HepG2 (cell line): Measurements from ENCODE around the gene PRKCSH. TPM values are rescaled to one million over a fixed set of nuclear protein-coding genes. Genes with fewer than 3 reads are reported as not detected.

ENCODE experiments used
- CREBL2 ChIP-seq: sonication (generic); formaldehyde crosslinking; IDR thresholded peaks from 2 replicates; pipeline ENCODE4 v1.8.1; 2023; ENCODE audit warnings: missing genetic modification reagents, mild to moderate bottlenecking, borderline replicate concordance
- DMAP1 ChIP-seq: IDR thresholded peaks from 2 replicates; pipeline ENCODE4 v1.6.1; 2016
- DPF2 ChIP-seq: sonication (generic); formaldehyde crosslinking; IDR thresholded peaks from 2 replicates; pipeline ENCODE4 v1.4.0; 2020; ENCODE audit warnings: mild to moderate bottlenecking, low read depth, missing genetic modification reagents, borderline replicate concordance
- E2F1 ChIP-seq: sonication (generic); formaldehyde crosslinking; IDR thresholded peaks from 2 replicates; pipeline ENCODE4 v1.5.0; 2020; ENCODE audit warnings: missing genetic modification reagents
- FOXA1 ChIP-seq, 2 experiments: fragments of 450-650 bp in 1 of 2; sonication (generic) in 1 of 2; formaldehyde crosslinking in 1 of 2; IDR thresholded peaks; 2 replicates each; pipeline versions ENCODE4 v1.4.0 to v1.6.1; 2016 to 2020; ENCODE audit warnings: missing genetic modification reagents in 1 of 2
- JARID2 ChIP-seq: sonication (generic); formaldehyde crosslinking; IDR thresholded peaks from 2 replicates; pipeline ENCODE4 v1.8.1; 2023; ENCODE audit warnings: missing genetic modification reagents, inconsistent platforms; ENCODE audit not compliant: insufficient replicate concordance
- KDM2A ChIP-seq: sonication (generic); formaldehyde crosslinking; IDR thresholded peaks from 2 replicates; pipeline ENCODE4 v1.4.0; 2020; ENCODE audit warnings: low read depth, missing genetic modification reagents, borderline replicate concordance
- NRL ChIP-seq: sonication (generic); formaldehyde crosslinking; IDR thresholded peaks from 2 replicates; pipeline ENCODE4 v1.5.0; 2020; ENCODE audit warnings: missing genetic modification reagents, mild to moderate bottlenecking, moderate library complexity, borderline replicate concordance
- SIN3B ChIP-seq: fragments of 150-350 bp; IDR thresholded peaks from 2 replicates; pipeline ENCODE4 v1.6.1; 2014; ENCODE audit warnings: low read length
- TAF15 ChIP-seq: fragments of 200-400 bp; formaldehyde crosslinking; IDR thresholded peaks from one replicate; pipeline ENCODE4 v1.6.1; 2018; ENCODE audit warnings: mild to moderate bottlenecking, low read depth, low read length; ENCODE audit not compliant: poor library complexity, severe bottlenecking
- TOPORS ChIP-seq: sonication (generic); formaldehyde crosslinking; IDR thresholded peaks from 2 replicates; pipeline ENCODE4 v1.8.0; 2023; ENCODE audit warnings: mild to moderate bottlenecking, missing genetic modification reagents
- ZBTB33 ChIP-seq: sonication (generic); formaldehyde crosslinking; IDR thresholded peaks from 2 replicates; pipeline ENCODE4 v1.4.0; 2020; ENCODE audit warnings: missing genetic modification reagents
- ZFP37 ChIP-seq: sonication (generic); formaldehyde crosslinking; IDR thresholded peaks from 2 replicates; pipeline ENCODE4 v1.4.0; 2020; ENCODE audit warnings: missing genetic modification reagents, borderline replicate concordance
- ZNF251 ChIP-seq: sonication (generic); formaldehyde crosslinking; IDR thresholded peaks from 2 replicates; pipeline ENCODE4 v1.9.0; 2021; ENCODE audit warnings: mild to moderate bottlenecking, missing genetic modification reagents
- ZNF280D ChIP-seq: sonication (generic); formaldehyde crosslinking; IDR thresholded peaks from 2 replicates; pipeline ENCODE4 v1.5.1; 2020; ENCODE audit warnings: mild to moderate bottlenecking, missing genetic modification reagents
- ZNF501 ChIP-seq: sonication (generic); formaldehyde crosslinking; IDR thresholded peaks from 2 replicates; pipeline ENCODE4 v1.5.1; 2020; ENCODE audit warnings: mild to moderate bottlenecking, moderate library complexity, missing genetic modification reagents
- ZNF510 ChIP-seq: sonication (generic); formaldehyde crosslinking; IDR thresholded peaks from 2 replicates; pipeline ENCODE4 v1.4.0; 2020; ENCODE audit warnings: low read depth, mild to moderate bottlenecking, missing genetic modification reagents
- ZNF639 ChIP-seq: conservative IDR thresholded peaks from 2 replicates; pipeline ENCODE4 v1.6.1; 2018; ENCODE audit warnings: missing genetic modification reagents
- ZSCAN22 ChIP-seq: sonication (generic); formaldehyde crosslinking; IDR thresholded peaks from 2 replicates; pipeline ENCODE4 v1.4.0; 2020; ENCODE audit warnings: mild to moderate bottlenecking, missing genetic modification reagents
- polyA plus RNA-seq, 8 experiments: library from polyadenylated mRNA; depleted of rRNA in 3 of 8; stranded (reverse) in 7 of 8; unstranded in 1 of 8; fragments of >200 nt; fragmentation: Illumina TruSeq in 4 of 8; extraction: Trizol in 4 of 8; gene quantifications; 2 replicates each; pipeline versions ENCODE4 v1.2.1 to v1.2.3, GENCODE V29; 2011 to 2016; ENCODE audit warnings: low read depth in 4 of 8, missing spikeins in 1 of 8, mixed read lengths in 1 of 8; ENCODE audit not compliant: insufficient read depth in 1 of 8
- total RNA-seq, 5 experiments: library from RNA; depleted of rRNA; stranded (reverse); fragments of >200 nt; fragmentation: Illumina TruSeq; extraction: Trizol; gene quantifications; 2 replicates each; pipeline ENCODE4 v1.2.3, GENCODE V29; 2016; ENCODE audit warnings: low read depth in 1 of 5

PRKCSH gene
- total and polyA plus RNA-seq, 2 of the 13 experiments (the other 11 are each of a cell fraction or from before 2014, with no cell fraction given): 85.1 to 125 TPM

GRCh38 chr19:11418549-11419506 lies 16.6 kb upstream of the PRKCSH start, which contains the start of gene RGL3 (continued):
- no peak for TF ChIP-seq ZNF251
- TF ChIP-seq TAF15: no peak
- no peak for TF ChIP-seq TOPORS
- no peak for TF ChIP-seq SIN3B
- TF ChIP-seq E2F1 (CRISPR knock-in tag): no peak
- peak; percentile 56; the same call in 1 of the 2 replicates for TF ChIP-seq NRL (CRISPR knock-in tag)
- TF ChIP-seq ZNF501 (CRISPR knock-in tag): peak; percentile 46; the same call in 1 of the 2 replicates
- no peak for TF ChIP-seq ZFP37 (CRISPR knock-in tag)
- TF ChIP-seq ZBTB33 (CRISPR knock-in tag): no peak
- no peak for TF ChIP-seq ZSCAN22 (CRISPR knock-in tag)
- TF ChIP-seq ZNF639 (CRISPR knock-in tag): no peak
- TF ChIP-seq DPF2: no peak
- peak; percentile 32 for TF ChIP-seq JARID2 (CRISPR knock-in tag)
- TF ChIP-seq ZNF280D (CRISPR knock-in tag): 0 out of 2 replicates have a peak, but pooled peaks have one; percentile 55
- TF ChIP-seq KDM2A: peak; percentile 34; the same call in 1 of the 2 replicates
- no peak for TF ChIP-seq ZNF510 (CRISPR knock-in tag)
- TF ChIP-seq CREBL2 (CRISPR knock-in tag): no peak
- no peak for TF ChIP-seq FOXA1 (IDR thresholded peaks at IDR 0.05)
- no peak for TF ChIP-seq FOXA1 (CRISPR knock-in tag; IDR thresholded peaks at IDR 0.05)
- TF ChIP-seq DMAP1 (CRISPR knock-in tag): 0 out of 2 replicates have a peak, but pooled peaks have one; percentile 19
